Left ventricle myocardium inferior (tissue), 1 donor: Measurements from ENCODE around the gene EEF1AKMT3. TPM values are rescaled to one million over a fixed set of nuclear protein-coding genes. Genes with fewer than 3 reads are reported as not detected.
A peak's percentile ranks its signal among the peaks of the same experiment; 100 is the strongest.

Source experiments
- DNase-seq: peaks from one replicate; pipeline ENCODE4 v3.0.0-alpha.2; 2020
- H3K27ac ChIP-seq: fragments of 200-600 bp; replicated peaks from 2 replicates; pipeline ENCODE4 v1.8.0; 2021
- H3K27me3 ChIP-seq: fragments of 200-600 bp; 2 replicates; pipeline ENCODE4 v1.8.0; 2021; ENCODE audit warnings: low read depth
- H3K36me3 ChIP-seq: fragments of 200-600 bp; 2 replicates; pipeline ENCODE4 v1.8.0; 2021
- H3K4me1 ChIP-seq: fragments of 200-600 bp; 2 replicates; pipeline ENCODE4 v1.8.0; 2021
- H3K4me3 ChIP-seq: fragments of 200-600 bp; 2 replicates; pipeline ENCODE4 v1.8.0; 2021; ENCODE audit warnings: mild to moderate bottlenecking, moderate library complexity
- H3K9me3 ChIP-seq: fragments of 200-600 bp; replicated peaks from 2 replicates; pipeline ENCODE4 v1.8.0; 2021
- intact Hi-C: fragments of 100-400 bp; cut with micrococcal nuclease; formaldehyde crosslinking; loops from one replicate; pipeline ENCODE4 v1.11.0; 2022
- total RNA-seq: library from RNA; stranded (reverse); fragmentation: NEBNext Ultra II Directional; extraction: Animal tissue kit (Norgen Biotek cat#: 25700); gene quantifications from one replicate; pipeline ENCODE4 v1.2.1, GENCODE V29; 2021
- TF ChIP-seq, protein P1 (sequence below): fragments of 200-600 bp; IDR thresholded peaks from 2 replicates; pipeline ENCODE4 v1.8.0; 2021; ENCODE audit warnings: antibody characterized with exemption, mild to moderate bottlenecking, borderline replicate concordance
- donor health status: DM: no; HTN: yes; CAD: no; lungs with severe emphysema.

EEF1AKMT3 gene
- total RNA-seq, 1 donor from 2014 or later: 0.99 TPM

DNA sequence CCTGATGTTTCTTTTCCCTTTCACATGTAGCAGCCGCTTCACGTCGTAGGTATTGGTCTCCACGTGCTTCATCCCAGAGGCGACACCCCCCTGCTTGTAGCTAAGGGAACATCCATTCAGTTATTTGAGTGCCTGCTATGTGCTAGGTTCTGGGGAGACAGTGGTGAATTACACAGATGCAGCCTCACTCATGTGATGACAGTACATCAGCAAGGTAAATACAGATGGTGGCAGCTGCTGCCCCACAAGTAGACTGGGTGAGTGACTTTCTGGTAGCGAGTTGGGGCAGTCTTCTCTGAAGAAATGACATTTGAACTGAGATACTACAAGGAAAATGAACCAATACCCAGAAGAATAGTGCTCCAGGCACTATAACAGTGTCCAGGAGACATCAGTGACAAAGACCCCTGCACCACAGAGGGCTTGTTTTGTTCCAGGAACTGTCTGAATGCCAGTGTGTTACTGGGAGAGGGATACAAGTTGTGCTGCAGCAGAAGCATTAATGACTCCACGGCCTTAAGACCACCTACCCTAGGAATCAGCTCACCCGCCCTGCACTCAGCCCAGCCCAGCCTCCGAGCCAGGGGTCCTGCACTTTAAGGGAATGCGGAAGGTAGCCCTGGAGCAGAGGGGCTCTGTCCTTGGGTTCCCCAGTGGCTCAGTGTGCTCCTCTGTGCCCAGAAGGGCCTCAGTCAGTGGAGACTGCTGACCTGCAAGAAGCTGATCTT is 38.8 kb downstream of the EEF1AKMT3 start:
- Histone ChIP-seq H3K4me1 (peaks cover 24% of the 10 kb centered on the region), H3K9me3 (no peaks in the 10 kb centered on the region), H3K27me3 (no peaks in the 10 kb centered on the region), H3K36me3 (peaks cover 67% of the 10 kb centered on the region), H3K4me3 (no peak overlapping the region), H3K27ac (no peak overlapping the region)
- DNase-seq: no peak
- TF ChIP-seq, protein P1, sequence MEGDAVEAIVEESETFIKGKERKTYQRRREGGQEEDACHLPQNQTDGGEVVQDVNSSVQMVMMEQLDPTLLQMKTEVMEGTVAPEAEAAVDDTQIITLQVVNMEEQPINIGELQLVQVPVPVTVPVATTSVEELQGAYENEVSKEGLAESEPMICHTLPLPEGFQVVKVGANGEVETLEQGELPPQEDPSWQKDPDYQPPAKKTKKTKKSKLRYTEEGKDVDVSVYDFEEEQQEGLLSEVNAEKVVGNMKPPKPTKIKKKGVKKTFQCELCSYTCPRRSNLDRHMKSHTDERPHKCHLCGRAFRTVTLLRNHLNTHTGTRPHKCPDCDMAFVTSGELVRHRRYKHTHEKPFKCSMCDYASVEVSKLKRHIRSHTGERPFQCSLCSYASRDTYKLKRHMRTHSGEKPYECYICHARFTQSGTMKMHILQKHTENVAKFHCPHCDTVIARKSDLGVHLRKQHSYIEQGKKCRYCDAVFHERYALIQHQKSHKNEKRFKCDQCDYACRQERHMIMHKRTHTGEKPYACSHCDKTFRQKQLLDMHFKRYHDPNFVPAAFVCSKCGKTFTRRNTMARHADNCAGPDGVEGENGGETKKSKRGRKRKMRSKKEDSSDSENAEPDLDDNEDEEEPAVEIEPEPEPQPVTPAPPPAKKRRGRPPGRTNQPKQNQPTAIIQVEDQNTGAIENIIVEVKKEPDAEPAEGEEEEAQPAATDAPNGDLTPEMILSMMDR: no peak
- intact Hi-C loops: no loop called here

DNA sequence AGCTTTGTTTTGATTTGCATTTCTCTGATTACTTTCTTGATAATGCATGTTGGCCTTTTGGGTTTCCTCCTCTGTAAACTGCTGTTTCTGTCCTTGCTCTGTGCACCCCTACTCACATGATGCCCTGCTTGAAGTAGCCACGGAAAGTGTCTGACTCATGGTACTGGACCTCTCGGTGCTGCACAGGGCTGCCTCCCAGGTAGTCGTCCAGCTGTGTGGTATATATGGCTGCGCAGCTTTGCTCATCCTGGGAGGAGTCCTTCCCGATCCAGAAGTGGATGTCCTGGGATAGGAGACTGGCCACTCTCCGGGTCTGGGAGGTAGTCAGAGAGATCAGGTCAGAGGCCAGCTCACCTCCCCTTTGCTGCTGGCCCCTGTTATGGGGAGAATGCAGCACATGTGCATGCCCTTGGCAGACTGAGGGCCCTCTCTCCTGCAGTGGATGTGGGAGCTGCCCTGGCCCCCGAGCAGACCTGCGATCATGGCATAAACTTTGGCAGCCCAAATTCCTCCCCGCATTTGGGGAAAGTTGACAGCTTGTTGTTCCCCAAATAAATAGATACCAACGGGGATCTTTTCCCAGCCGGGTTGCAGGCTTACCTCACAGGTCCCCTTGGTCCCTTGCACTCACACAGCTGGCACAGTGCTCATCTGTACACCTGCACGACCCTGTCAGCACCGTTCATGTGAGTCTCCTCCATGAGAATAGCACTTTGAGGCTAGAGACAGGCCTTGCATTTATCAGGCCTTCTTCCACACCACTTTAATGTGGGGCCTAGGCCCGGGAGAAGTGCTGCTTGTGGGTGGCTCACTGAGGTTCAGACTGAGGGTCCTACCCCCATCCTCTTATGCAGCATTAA is 40.9 kb downstream of the EEF1AKMT3 start:
- intact Hi-C loops: no loop called here
- Histone ChIP-seq H3K27ac (no peak overlapping the region), H3K27me3 (no peaks in the 10 kb centered on the region), H3K9me3 (no peaks in the 10 kb centered on the region), H3K36me3 (peaks cover 48% of the 10 kb centered on the region), H3K4me1 (peaks cover 45% of the 10 kb centered on the region), H3K4me3 (no peak overlapping the region)
- TF ChIP-seq, protein P1: no peak
- DNase-seq: no peak

DNA sequence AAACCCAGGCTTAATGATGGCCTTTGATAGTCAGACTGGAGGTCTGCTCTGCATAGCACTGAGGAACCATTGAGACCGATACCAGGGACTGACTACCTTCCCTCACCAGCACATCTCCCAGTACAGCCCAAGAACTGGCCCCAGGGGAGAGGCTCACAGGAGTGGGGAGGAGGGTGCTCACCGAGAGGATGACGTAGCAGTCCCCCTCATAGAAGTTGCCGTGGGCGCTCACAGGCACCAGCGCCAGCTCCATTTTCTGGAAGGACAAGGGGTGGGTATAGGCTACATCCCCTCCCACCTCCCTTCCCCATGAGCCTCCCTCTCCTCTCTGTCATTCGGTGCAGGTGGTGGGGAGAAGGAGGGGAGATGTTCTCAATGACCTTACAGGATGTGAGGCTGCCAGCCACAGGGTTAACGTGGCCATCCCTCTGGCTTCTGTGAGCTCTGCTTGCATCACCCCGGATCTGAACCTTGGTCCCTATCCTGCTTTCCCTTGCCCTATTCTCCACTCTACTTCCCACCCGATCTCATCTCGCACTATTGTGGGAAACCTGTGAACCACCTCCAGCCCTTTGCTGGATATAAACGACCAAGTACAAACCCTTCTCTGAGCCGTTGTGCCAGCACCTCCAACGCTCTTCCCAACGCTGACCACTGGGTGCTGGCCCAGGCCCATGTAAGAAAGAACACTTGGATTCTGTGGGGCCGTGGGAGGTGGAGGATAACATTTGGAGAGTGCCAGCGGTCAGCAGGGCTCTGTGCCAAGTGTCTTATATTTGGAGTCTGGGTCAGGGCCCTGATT is 41.8 kb downstream of the EEF1AKMT3 start:
- no peak for DNase-seq
- intact Hi-C loops: no loop called here
- peaks cover 54% of the 10 kb centered on the region for H3K4me1 ChIP-seq

DNA sequence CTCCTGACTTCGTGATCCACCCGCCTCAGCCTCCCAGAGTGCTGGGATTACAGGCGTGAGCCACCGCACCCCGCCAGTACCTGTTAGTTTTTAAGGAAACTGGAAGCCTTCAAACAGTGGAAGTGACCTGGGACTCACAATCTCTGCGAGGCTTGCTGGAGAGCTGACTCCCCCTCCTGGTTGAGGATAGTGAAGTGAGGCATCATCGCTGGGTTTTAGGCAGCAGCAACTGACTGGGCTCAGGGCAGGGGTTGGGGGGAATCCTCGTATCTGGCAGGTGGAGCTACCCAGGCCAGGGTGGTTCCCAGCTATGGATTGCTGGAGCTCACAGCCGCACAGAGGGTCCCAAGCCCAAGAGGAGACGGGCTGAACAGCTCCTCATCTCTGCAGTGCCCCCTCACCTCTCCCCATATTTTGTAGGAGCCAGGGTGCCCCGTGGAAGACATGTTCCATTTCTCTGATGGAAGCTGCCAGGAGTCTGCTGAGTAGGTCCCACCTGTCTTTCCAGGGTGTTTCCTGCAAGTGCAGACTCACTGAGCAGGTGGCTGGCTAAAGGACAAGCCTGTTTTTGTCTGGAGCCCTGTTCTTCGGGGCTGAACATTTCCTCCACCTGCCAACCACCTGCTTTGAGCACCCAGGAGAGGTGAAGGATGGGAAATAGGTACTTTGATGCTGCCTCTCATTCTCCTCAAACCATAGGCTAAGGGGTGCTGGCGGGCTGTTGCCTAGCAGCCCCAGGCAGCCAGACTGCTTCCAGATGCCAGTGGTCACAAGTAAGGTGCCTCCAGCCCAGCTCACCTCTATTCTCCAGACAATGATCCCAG is 43.0 kb downstream of the EEF1AKMT3 start:
- Histone ChIP-seq H3K36me3 (peaks cover 43% of the 10 kb centered on the region), H3K27ac (peak overlapping the region; percentile 79), H3K4me1 (peaks cover 59% of the 10 kb centered on the region), H3K27me3 (no peaks in the 10 kb centered on the region), H3K4me3 (no peak overlapping the region), H3K9me3 (no peaks in the 10 kb centered on the region)
- TF ChIP-seq, protein P1: no peak
- intact Hi-C loops: no loop called here
- DNase-seq: no peak

More for the DNA sequence above, 41.8 kb downstream of the EEF1AKMT3 start:
- H3K27me3 ChIP-seq: no peaks in the 10 kb centered on the region
- H3K9me3 ChIP-seq: no peaks in the 10 kb centered on the region
- peaks cover 47% of the 10 kb centered on the region for H3K36me3 ChIP-seq
- no peak overlapping the region for H3K4me3 ChIP-seq
- no peak overlapping the region for H3K27ac ChIP-seq
- TF ChIP-seq, protein P1: no peak
